ENCODE results near the gene FOXP4.

- TF ChIP-seq CTCF (IDR thresholded peaks at IDR 0.05; ENCODE audit: insufficient read depth, low read depth, low read length) (no peak), EZH2 (IDR thresholded peaks at IDR 0.05; ENCODE audit: insufficient read depth, low read length) (no peak)
Measured at GRCh38 chr6:41511443-41512060, 34.6 kb upstream of the FOXP4 start.

All from astrocyte (in vitro differentiated cells and primary cell).